BLaER1 treated with 17β-estradiol and CSF1 and Interleukin-3, amounts not matched to agents 10 nM and 100 nM (cell line): ENCODE measurements around the gene LRRC27.

Experiments
- H3K27ac ChIP-seq, 11 experiments: shearing (Covaris generic); formaldehyde crosslinking; 2 replicates each; pipeline ENCODE4 v1.8.1; 2022
- H3K27me3 ChIP-seq, 11 experiments: shearing (Covaris generic); formaldehyde crosslinking; 2 replicates each; pipeline ENCODE4 v1.8.1; 2022
- H3K36me3 ChIP-seq, 11 experiments: shearing (Covaris generic); formaldehyde crosslinking; 2 replicates each; pipeline ENCODE4 v1.8.1; 2022
- H3K4me1 ChIP-seq, 10 experiments: shearing (Covaris generic); formaldehyde crosslinking; 2 replicates each; pipeline ENCODE4 v1.8.1; 2022
- H3K4me2 ChIP-seq, 11 experiments: shearing (Covaris generic); formaldehyde crosslinking; 2 replicates each; pipeline ENCODE4 v1.8.1; 2022
- H3K4me3 ChIP-seq, 10 experiments: shearing (Covaris generic); formaldehyde crosslinking; 2 replicates each; pipeline ENCODE4 v1.8.1; 2022
- H3K9ac ChIP-seq, 11 experiments: shearing (Covaris generic); formaldehyde crosslinking; 2 replicates each; pipeline ENCODE4 v1.8.1; 2022
- H3K9me3 ChIP-seq, 11 experiments: shearing (Covaris generic); formaldehyde crosslinking; replicated peaks in 1 of 11; 2 replicates each; pipeline ENCODE4 v1.8.1; 2022
- H4K20me1 ChIP-seq, 11 experiments: shearing (Covaris generic); formaldehyde crosslinking; 2 replicates each; pipeline ENCODE4 v1.8.1; 2022
- Cebpa-rat ChIP-seq, 11 experiments: shearing (Covaris generic); IDR thresholded peaks; 2 replicates each; pipeline ENCODE4 v1.8.1; 2022

LRRC27 gene

DNA sequence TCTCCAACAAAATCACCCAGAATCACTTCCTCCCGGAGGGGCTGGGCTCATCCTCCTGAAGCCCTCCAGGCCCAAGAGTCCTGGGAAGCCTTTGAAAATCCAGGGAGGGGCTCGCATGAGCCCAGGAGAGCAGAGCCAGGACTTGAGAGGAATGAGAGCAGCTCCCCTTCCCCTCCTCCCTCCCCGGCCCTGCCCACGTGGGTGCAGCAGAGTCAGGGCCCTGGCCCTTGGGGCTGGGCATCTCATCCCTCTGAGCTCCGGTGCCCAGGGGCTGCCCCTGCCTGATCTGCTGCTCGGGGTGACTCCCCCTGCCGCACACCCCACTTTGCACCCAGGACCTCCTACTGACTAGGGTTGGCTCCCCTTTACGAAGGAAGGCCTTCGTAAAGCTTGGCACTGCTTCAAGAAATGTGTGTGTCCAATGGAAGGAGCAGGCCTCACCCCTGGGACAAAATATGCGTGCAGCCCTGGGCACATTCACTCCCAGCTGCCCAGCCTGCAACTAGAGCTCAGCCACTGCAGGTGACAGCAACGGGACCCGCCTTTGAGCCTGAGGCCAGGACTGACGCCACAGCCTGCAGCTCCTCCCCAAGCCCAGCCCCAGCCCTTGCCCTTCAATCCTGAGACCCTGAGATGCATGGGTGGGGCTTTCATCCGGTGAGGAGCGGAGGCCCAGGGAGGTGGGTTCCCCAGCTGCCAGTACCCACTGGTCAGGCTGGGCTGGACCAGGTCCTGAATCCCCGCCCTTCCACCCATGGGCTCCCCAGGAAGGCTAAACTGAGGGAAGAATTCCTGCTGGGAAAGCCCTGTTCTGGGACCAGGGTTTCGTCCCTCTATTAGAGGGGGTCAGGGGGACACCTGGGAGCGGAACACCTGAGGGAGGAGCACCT is 86.8 kb downstream of the LRRC27 start:
- peaks cover 94 to 99% (median 97%) of the 10 kb centered on the region in 10 experiments for H3K4me1 ChIP-seq
- no peaks in the 10 kb centered on the region for H3K27me3 ChIP-seq
- H3K9ac ChIP-seq, result peak overlapping the region in 9 of 11 experiments; percentile 4 to 55 (median 33); a peak in 11 of 22 replicates
- H3K36me3 ChIP-seq, result peaks cover 0 to 9% (median 0%) of the 10 kb centered on the region in 11 experiments; a peak in 2 of 22 replicates
- H3K4me3 ChIP-seq, result no peak overlapping the region; a peak in 1 of 20 replicates
- no peak for TF ChIP-seq Cebpa-rat (IDR thresholded peaks at IDR 0.05)
- H3K4me2 ChIP-seq, result peak overlapping the region; percentile 71 to 99 (median 86)
- H3K27ac ChIP-seq, result peak overlapping the region in 9 of 11 experiments; percentile 24 to 75 (median 71); a peak in 17 of 22 replicates
- H3K9me3 ChIP-seq, result no peaks in the 10 kb centered on the region
- peaks cover 0 to 52% (median 0%) of the 10 kb centered on the region in 11 experiments; a peak in 6 of 22 replicates for H4K20me1 ChIP-seq

DNA sequence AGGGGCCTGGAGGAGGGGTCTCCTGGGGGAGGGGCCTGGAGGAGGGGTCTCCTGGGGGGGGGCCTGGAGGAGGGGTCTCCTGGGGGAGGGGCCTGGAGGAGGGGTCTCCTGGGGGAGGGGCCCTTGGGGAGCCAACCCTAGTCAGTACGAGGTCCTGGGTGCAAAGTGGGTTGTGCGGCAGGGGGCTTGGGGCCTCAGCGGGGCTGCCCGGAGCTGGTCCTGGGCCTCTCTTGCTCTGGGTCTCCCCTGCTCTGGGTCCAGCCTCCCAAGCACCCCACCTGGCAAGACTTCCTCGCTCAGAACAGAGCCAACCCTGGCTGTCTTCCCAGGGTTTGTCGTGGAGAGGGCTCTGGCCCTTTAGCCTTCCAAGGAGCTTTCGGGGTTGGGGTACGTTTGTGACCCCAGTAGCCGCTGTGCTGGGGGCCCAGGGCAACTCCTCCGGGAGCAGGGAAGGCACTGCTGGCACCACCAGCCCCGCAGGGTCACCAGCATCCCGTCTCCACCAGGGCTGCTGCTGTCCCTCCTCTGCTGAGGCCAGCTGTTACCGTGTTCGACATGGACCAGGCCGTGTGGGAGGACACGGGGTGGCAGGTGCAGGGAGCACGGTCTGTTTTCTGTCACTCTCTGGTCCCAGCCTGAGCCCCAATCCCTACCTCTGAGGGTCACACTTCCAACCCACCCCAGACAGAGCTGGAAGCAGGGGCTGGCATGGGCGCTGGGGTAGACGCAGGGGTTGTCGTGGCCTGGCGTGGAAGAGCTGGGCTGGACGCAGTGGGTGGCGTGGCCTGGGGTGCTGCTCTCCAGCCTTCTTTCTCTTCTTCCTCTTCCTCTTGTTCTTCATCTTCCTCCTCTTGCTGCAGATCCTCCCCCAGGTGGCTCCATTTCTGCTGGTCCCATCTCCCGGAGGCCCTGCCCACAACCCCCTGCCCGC is 87.8 kb downstream of the LRRC27 start:
- H3K36me3 ChIP-seq, result peaks cover 0 to 9% (median 0%) of the 10 kb centered on the region in 11 experiments; a peak in 2 of 22 replicates
- H3K4me1 ChIP-seq, result peaks cover 89 to 98% (median 96%) of the 10 kb centered on the region in 10 experiments
- H3K27ac ChIP-seq, result peak overlapping the region; percentile 70 to 98 (median 88); a peak in 18 of 22 replicates
- peak overlapping the region in 3 of 10 experiments; percentile 16 to 52 (median 34); a peak in 3 of 20 replicates for H3K4me3 ChIP-seq
- peaks cover 0 to 42% (median 0%) of the 10 kb centered on the region in 11 experiments; a peak in 5 of 22 replicates for H4K20me1 ChIP-seq
- no peak for TF ChIP-seq Cebpa-rat (IDR thresholded peaks at IDR 0.05)
- no peaks in the 10 kb centered on the region for H3K27me3 ChIP-seq
- no peaks in the 10 kb centered on the region for H3K9me3 ChIP-seq
- peak overlapping the region; percentile 80 to 99 (median 97) for H3K4me2 ChIP-seq
- peak overlapping the region; percentile 24 to 88 (median 78); a peak in 20 of 22 replicates for H3K9ac ChIP-seq

DNA sequence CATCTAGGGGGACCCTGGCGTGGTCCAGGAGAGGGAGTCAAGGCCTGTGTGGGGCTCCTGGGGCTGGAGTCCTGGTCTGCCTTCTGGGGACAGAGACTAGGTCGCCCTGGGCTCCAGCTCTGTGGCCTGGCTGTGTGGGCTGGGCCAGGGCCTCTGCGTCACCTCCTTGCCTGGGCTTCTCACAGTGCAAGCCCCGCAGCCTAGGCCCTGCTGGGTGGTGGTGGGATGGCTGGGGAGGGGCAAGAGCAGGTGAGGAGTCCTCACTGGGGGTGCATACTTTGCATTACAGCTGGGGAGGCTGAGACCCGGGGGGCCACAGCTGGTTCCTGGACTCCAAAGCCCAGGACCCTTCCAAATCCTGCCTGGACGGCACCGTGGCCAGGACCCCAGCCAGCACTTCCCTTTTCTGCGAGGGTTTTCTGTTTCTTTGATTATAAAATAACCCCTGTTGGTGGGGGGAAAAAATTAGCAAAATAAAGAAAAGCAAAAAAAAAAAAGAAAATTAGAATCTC is 88.5 kb downstream of the LRRC27 start:
- H3K4me3 ChIP-seq, result peak overlapping the region in 5 of 10 experiments; percentile 34 to 57 (median 43); a peak in 6 of 20 replicates
- no peaks in the 10 kb centered on the region for H3K27me3 ChIP-seq
- peak overlapping the region; percentile 80 to 99 (median 97) for H3K4me2 ChIP-seq
- no peaks in the 10 kb centered on the region for H3K9me3 ChIP-seq
- peak overlapping the region; percentile 74 to 88 (median 78); a peak in 20 of 22 replicates for H3K9ac ChIP-seq
- H3K36me3 ChIP-seq, result peaks cover 0 to 9% (median 0%) of the 10 kb centered on the region in 11 experiments; a peak in 2 of 22 replicates
- H4K20me1 ChIP-seq, result peaks cover 0 to 42% (median 0%) of the 10 kb centered on the region in 11 experiments; a peak in 5 of 22 replicates
- H3K4me1 ChIP-seq, result peaks cover 86 to 98% (median 89%) of the 10 kb centered on the region in 10 experiments
- peak overlapping the region; percentile 70 to 98 (median 88); a peak in 20 of 22 replicates for H3K27ac ChIP-seq
- TF ChIP-seq Cebpa-rat (IDR thresholded peaks at IDR 0.05), result no peak

DNA sequence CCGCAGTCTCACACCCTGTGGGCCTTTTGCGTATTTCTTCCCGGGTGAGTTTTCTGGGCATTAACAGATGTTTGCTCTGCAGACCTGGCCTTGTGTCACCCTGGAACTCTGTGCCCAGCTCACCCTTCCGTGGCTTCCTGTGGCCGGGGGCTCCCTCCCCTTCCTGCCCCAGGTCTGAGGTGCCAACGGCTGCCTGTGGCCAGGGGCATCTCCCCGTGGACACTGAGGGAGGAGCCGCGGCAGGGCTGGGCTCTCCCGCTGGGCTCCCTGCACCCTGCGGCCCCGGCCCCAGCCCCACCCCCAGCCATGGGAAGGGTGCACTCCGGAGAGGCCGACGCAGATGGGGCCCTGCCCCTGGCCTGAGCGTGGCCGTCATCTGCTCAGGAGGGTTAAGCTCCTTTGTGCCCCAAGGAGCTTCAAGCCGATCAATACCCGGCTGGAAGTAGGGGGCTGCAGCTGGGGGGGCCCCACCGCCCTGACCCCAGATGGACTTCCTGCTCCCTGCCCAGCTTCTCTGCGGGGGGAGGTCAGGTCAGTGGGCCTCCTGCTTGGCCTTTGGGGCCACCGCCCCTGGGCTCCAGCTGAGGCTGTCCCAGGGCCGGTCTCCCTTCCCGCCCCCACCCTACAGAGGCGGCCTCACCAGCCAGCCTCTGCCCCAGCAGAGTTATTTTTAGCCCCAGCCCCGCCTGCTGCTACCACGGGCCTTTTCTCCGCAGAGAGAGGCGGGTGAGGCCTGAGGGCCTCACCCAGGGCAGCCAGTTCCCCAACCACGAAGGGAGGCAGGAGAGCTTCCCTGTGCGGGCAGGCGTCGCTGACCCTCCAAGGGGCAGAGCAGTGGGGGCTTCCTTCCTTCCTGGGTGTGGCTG is 89.2 kb downstream of the LRRC27 start:
- Histone ChIP-seq H3K4me3 (peak overlapping the region; percentile 16 to 57 (median 44); a peak in 17 of 20 replicates), H3K36me3 (peaks cover 0 to 9% (median 0%) of the 10 kb centered on the region in 11 experiments; a peak in 2 of 22 replicates), H3K27me3 (no peaks in the 10 kb centered on the region), H3K27ac (peak overlapping the region; percentile 70 to 98 (median 88)), H4K20me1 (peaks cover 0 to 35% (median 0%) of the 10 kb centered on the region in 11 experiments; a peak in 5 of 22 replicates), H3K4me2 (peak overlapping the region; percentile 80 to 99 (median 97)), H3K9me3 (no peaks in the 10 kb centered on the region), H3K9ac (peak overlapping the region; percentile 74 to 88 (median 78)), H3K4me1 (peaks cover 79 to 93% (median 83%) of the 10 kb centered on the region in 10 experiments)
- TF ChIP-seq Cebpa-rat (IDR thresholded peaks at IDR 0.05), result no peak

DNA sequence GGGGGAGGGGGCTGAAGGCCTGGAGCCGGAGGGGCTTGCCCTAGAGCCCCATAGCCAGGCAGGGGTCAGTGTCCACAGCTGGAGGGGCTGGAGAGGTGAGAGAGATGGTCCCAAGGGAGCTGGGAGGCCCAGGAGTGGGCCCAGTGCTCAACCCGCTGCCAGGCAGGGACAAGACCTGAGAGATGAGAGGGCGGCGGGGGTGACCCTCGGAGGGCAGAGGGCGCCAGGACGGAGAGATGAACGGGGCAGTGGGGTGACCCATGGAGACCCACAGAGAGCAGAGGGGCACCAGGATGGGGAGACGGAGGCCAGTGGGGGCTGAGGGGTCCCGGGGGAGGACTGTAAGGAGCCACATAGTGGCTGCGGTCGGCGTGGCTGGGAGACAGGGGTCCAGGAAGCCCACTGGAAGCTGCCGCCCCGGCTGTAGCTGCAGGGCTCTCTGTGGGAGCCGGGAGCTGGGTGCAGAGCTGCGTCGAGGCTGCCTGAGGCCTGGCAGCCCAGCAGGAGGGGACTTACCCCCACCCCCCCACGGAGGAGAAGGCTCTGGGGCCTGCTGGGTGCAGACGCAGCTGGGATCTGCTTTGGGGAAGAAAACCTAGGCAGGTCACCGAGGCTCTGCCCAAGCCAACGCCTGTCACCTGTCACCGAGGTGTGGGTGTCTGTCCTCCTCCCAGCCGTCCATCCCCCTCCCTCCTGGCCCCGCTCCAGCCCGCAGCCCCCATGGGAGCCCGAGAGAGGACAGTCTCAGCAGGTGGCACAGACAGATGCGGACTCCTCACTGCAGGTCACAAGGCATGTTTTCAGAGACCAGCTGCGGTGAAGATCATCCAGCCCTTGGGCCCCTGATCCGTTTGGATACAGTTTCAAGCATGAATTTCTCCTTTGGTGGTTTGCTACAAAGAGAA is 90.1 kb downstream of the LRRC27 start:
- H3K27me3 ChIP-seq, result no peaks in the 10 kb centered on the region
- peak overlapping the region; percentile 80 to 99 (median 97) for H3K4me2 ChIP-seq
- no peaks in the 10 kb centered on the region for H3K9me3 ChIP-seq
- H3K27ac ChIP-seq, result peak overlapping the region; percentile 70 to 98 (median 88)
- H3K9ac ChIP-seq, result peak overlapping the region; percentile 74 to 88 (median 78)
- H4K20me1 ChIP-seq, result peaks cover 0 to 26% (median 0%) of the 10 kb centered on the region in 11 experiments; a peak in 5 of 22 replicates
- H3K36me3 ChIP-seq, result peaks cover 0 to 4% (median 0%) of the 10 kb centered on the region in 11 experiments; a peak in 2 of 22 replicates
- H3K4me3 ChIP-seq, result peak overlapping the region; percentile 16 to 57 (median 44); a peak in 16 of 20 replicates
- TF ChIP-seq Cebpa-rat (IDR thresholded peaks at IDR 0.05), result no peak
- H3K4me1 ChIP-seq, result peaks cover 70 to 84% (median 74%) of the 10 kb centered on the region in 10 experiments

DNA sequence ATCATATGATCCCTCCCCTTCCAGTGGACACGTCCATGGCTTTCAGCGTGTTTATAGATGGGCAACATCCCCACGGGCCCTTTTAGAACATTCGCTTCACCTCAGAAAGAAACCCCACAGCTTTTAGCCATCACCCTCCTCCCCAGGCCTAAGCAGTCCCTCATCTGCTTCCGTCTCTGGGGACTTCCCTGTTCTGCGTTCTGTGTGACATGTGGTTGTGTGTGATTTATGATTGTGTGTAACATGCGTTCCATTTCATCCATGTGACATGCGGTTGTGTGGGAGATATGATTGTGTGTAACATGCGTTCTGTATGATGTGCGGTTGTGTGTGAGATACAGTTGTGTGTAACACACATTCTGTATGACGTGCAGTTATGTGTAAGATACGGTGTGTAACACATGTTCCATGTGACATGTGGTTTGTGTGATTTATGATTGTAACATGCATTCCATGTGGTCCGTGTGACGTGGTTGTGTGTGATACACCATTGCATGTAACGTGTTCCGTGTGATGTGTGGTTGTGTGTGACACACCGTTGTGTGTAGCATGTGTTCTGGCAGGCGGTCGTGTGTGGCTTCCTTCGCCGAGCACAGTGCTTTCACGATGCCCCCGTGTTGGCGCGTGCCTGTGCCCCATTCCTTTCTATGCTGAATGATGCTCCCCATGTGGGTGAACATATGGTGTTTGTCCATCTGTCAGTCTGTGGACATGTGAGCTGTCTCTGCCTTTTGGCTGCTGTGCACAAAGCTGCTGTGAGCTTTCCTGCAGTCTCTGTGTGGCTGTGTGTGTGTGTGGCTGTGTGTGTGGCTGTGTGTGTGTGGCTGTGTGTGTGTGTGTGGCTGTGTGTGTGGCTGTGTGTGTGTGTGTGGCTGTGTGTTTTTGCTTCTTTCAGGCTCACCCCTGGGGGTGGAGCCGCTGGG is 91.2 kb downstream of the LRRC27 start:
- H4K20me1 ChIP-seq, result peaks cover 0 to 21% (median 0%) of the 10 kb centered on the region in 11 experiments; a peak in 5 of 22 replicates
- H3K27ac ChIP-seq, result peak overlapping the region; percentile 27 to 98 (median 88); a peak in 21 of 22 replicates
- H3K4me3 ChIP-seq, result peak overlapping the region in 2 of 10 experiments; percentile 44 to 52; a peak in 2 of 20 replicates
- peak overlapping the region; percentile 36 to 88 (median 78); a peak in 20 of 22 replicates for H3K9ac ChIP-seq
- H3K9me3 ChIP-seq, result no peaks in the 10 kb centered on the region
- H3K4me2 ChIP-seq, result peak overlapping the region; percentile 80 to 99 (median 97)
- H3K36me3 ChIP-seq, result no peaks in the 10 kb centered on the region
- TF ChIP-seq Cebpa-rat (IDR thresholded peaks at IDR 0.05), result no peak
- H3K27me3 ChIP-seq, result no peaks in the 10 kb centered on the region
- peaks cover 59 to 73% (median 63%) of the 10 kb centered on the region in 10 experiments for H3K4me1 ChIP-seq
